Endothelial cell of umbilical vein (primary cell): ENCODE results near the gene GRK5. TPM values are rescaled to one million over a fixed set of nuclear protein-coding genes. Genes with fewer than 3 reads are reported as not detected.

Experiments used
- BruUV-seq: library from RNA; stranded (reverse); fragments of 400-500 nt; replicated peaks from 2 replicates; lab custom pipeline; 2021; lab: Mats Ljungman, UMichigan
- CTCF ChIA-PET: fragments of 300-600, 350-600 bp; sonication (Branson Sonifier 250); formaldehyde crosslinking; loops from one replicate; lab custom pipeline; 2021; ENCODE audit warnings: antibody characterized with exemption, inconsistent platforms; lab: Charles Lee
- POLR2A ChIA-PET: fragments of 300-600, 350-600 bp; sonication (Branson Sonifier 250); formaldehyde crosslinking; loops from one replicate; lab custom pipeline; 2021; ENCODE audit warnings: antibody characterized with exemption, inconsistent platforms; lab: Charles Lee
- DNase-seq: peaks from one replicate; pipeline ENCODE4 v3.0.0-alpha.2; 2011; ENCODE audit warnings: low read depth, low spot score
- FAIRE-seq: peaks from 2 replicates; lab custom pipeline; 2011; peaks lifted over from hg19 to GRCh38; lab: Jason Lieb, UNC
- H2AFZ ChIP-seq: 2 replicates; pipeline ENCODE4 v1.6.0; 2012; ENCODE audit warnings: low read depth, low read length, control low read depth, inconsistent platforms
- H3K27ac ChIP-seq: 2 replicates; pipeline ENCODE4 v1.5.1; 2011; ENCODE audit warnings: low read depth, mild to moderate bottlenecking, control low read depth, low read length, moderate library complexity; ENCODE audit not compliant: insufficient read depth
- H3K27me3 ChIP-seq, 2 experiments: 2 replicates each; pipeline versions ENCODE4 v1.6.0 to v1.6.1; 2011; ENCODE audit warnings: low read length in 2 of 2, mixed read lengths in 1 of 2; ENCODE audit not compliant: control insufficient read depth in 2 of 2, insufficient read depth in 2 of 2
- H3K36me3 ChIP-seq, 2 experiments: 2 replicates in 1 of 2; 3 replicates in 1 of 2; pipeline ENCODE4 v1.5.1; 2011; ENCODE audit warnings: low read length in 2 of 2, mild to moderate bottlenecking in 1 of 2, moderate library complexity in 1 of 2; ENCODE audit not compliant: control insufficient read depth in 2 of 2, insufficient read depth in 2 of 2; ENCODE audit errors: extremely low read depth in 1 of 2
- H3K4me1 ChIP-seq: 3 replicates; pipeline ENCODE4 v1.5.1; 2011; ENCODE audit warnings: mild to moderate bottlenecking, low read length; ENCODE audit not compliant: control insufficient read depth, insufficient read depth; ENCODE audit errors: extremely low read depth
- H3K4me2 ChIP-seq: 2 replicates; pipeline ENCODE4 v1.6.1; 2011; ENCODE audit warnings: low read length, control low read depth, mixed read lengths; ENCODE audit not compliant: insufficient read depth
- H3K4me3 ChIP-seq, 3 experiments: fragments of 200-600 bp in 1 of 3; sonication (generic), shearing (Covaris generic) in 1 of 3; replicated peaks in 1 of 3; 2 replicates each; pipeline ENCODE4 v1.5.1; 2011 to 2016; ENCODE audit warnings: control low read depth in 3 of 3, low read length in 3 of 3, mild to moderate bottlenecking in 2 of 3, inconsistent platforms in 1 of 3, low read depth in 1 of 3, moderate library complexity in 1 of 3; ENCODE audit not compliant: insufficient read depth in 1 of 3
- H3K79me2 ChIP-seq: 2 replicates; pipeline ENCODE4 v1.6.0; 2012; ENCODE audit warnings: low read length, inconsistent platforms; ENCODE audit not compliant: control insufficient read depth, insufficient read depth
- H3K9ac ChIP-seq: replicated peaks from 2 replicates; pipeline ENCODE3; 2011; ENCODE audit warnings: low read length, control low read depth; ENCODE audit not compliant: insufficient read depth; ENCODE audit errors: extremely low read depth
- H3K9me1 ChIP-seq: replicated peaks from 3 replicates; pipeline ENCODE4 v1.6.0; 2011; ENCODE audit warnings: mild to moderate bottlenecking, low read length; ENCODE audit not compliant: control insufficient read depth, insufficient read depth; ENCODE audit errors: extremely low read depth
- H3K9me3 ChIP-seq: replicated peaks from 2 replicates; pipeline ENCODE4 v1.5.1; 2012; ENCODE audit warnings: low read length, inconsistent platforms; ENCODE audit not compliant: control insufficient read depth, insufficient read depth
- H4K20me1 ChIP-seq: replicated peaks from 2 replicates; pipeline ENCODE3; 2011; ENCODE audit warnings: mild to moderate bottlenecking, low read length; ENCODE audit not compliant: control insufficient read depth, insufficient read depth; ENCODE audit errors: extremely low read depth
- CTCF ChIP-seq, 2 donors: IDR thresholded peaks; 1 replicate in 1 of 2; 2 replicates in 1 of 2; pipeline ENCODE4 v1.5.1; 2011; ENCODE audit warnings: low read length in 2 of 2, mild to moderate bottlenecking in 2 of 2, moderate library complexity in 2 of 2, control low read depth in 1 of 2, inconsistent platforms in 1 of 2, low read depth in 1 of 2; ENCODE audit not compliant: insufficient read depth in 1 of 2; ENCODE audit errors: extremely low read depth in 1 of 2
- EZH2 ChIP-seq: IDR thresholded peaks from 2 replicates; pipeline ENCODE4 v1.6.1; 2012; ENCODE audit warnings: borderline replicate concordance, low read depth, mild to moderate bottlenecking, moderate library complexity, low read length, inconsistent platforms; ENCODE audit not compliant: severe bottlenecking
- FOS ChIP-seq: IDR thresholded peaks from 2 replicates; pipeline ENCODE4 v1.6.1; 2011; ENCODE audit warnings: mild to moderate bottlenecking, low read length, moderate library complexity, borderline replicate concordance; ENCODE audit not compliant: insufficient read depth
- GATA2 ChIP-seq: IDR thresholded peaks from 2 replicates; pipeline ENCODE4 v1.7.0; 2011; ENCODE audit warnings: low read depth, mild to moderate bottlenecking, moderate library complexity, mixed read lengths, low read length; ENCODE audit not compliant: insufficient read length, insufficient read depth
- JUN ChIP-seq: IDR thresholded peaks from 2 replicates; pipeline ENCODE4 v1.6.1; 2011; ENCODE audit warnings: borderline replicate concordance, low read depth; ENCODE audit not compliant: insufficient read length, insufficient read depth
- MAX ChIP-seq: IDR thresholded peaks from 2 replicates; pipeline ENCODE4 v1.6.1; 2011; ENCODE audit not compliant: insufficient read depth, insufficient read length
- MYC ChIP-seq: IDR thresholded peaks from one replicate; pipeline ENCODE4 v1.6.1; 2011; ENCODE audit warnings: mild to moderate bottlenecking, low read depth, low read length
- POLR2A ChIP-seq: IDR thresholded peaks from 2 replicates; pipeline ENCODE4 v1.6.1; 2012; ENCODE audit warnings: low read depth, mild to moderate bottlenecking, control low read depth, low read length
- POLR2AphosphoS5 ChIP-seq: IDR thresholded peaks from 2 replicates; pipeline ENCODE4 v1.6.1; 2012; ENCODE audit warnings: low read depth, mild to moderate bottlenecking, control low read depth, low read length, moderate library complexity; ENCODE audit not compliant: insufficient read depth
- dilution Hi-C: fragments of 300-500 bp; cut with MboI; formaldehyde crosslinking; loops from one replicate; pipeline ENCODE4 v1.15.0; 2019; ENCODE audit warnings: low sequenced_read_pairs; ENCODE audit not compliant: extremely low pct_ligation_motif_present
- intact Hi-C: fragments of 100-400 bp; cut with micrococcal nuclease; formaldehyde crosslinking; loops from one replicate; pipeline ENCODE4 v1.10.0; 2022
- polyA plus RNA-seq, 4 experiments: library from polyadenylated mRNA; depleted of rRNA in 3 of 4; stranded (reverse) in 3 of 4; unstranded in 1 of 4; fragments of >200 nt; gene quantifications; 2 replicates each; pipeline versions ENCODE4 v1.2.1 to v1.2.3, GENCODE V29; 2011 to 2012; ENCODE audit warnings: missing spikeins in 1 of 4
- total RNA-seq: library from RNA; stranded (reverse); gene quantifications from 2 replicates; pipeline ENCODE4 v1.2.3, GENCODE V29; 2021

Gene GRK5
- total and polyA plus RNA-seq, 2 donors (not counting 3 experiments of a cell fraction or from before 2014, with no cell fraction given), result 13.1 to 29.5 TPM

- Histone ChIP-seq H3K9me1 (no peaks in the 10 kb centered on the region), H3K9me3 (no peaks in the 10 kb centered on the region), H3K4me3 (no peak overlapping the region), H3K79me2 (peaks cover 39% of the 10 kb centered on the region), H2AFZ (no peak overlapping the region), H3K9ac (no peak overlapping the region), H3K36me3 (peaks cover 16 to 35% of the 10 kb centered on the region in 2 experiments), H3K27me3 (no peaks in the 10 kb centered on the region), H4K20me1 (no peaks in the 10 kb centered on the region), H3K4me2 (no peak overlapping the region), H3K4me1 (peaks cover 11% of the 10 kb centered on the region), H3K27ac (no peak overlapping the region)
- CTCF ChIA-PET, result interaction anchor here (0.7 kb wide), 1 partner anchor 26 kb away, joined by 4 read pairs; no protein-coding TSS in a partner anchor
- FAIRE-seq, result no peak
- POLR2A ChIA-PET, result no interaction called here
- BruUV-seq, result no TSS peak
- intact Hi-C loops (no loop called here), dilution Hi-C loops (no loop called here)
- DNase-seq, result no peak
- TF ChIP-seq FOS (no peak), MYC (no peak), POLR2AphosphoS5 (no peak), JUN (no peak), EZH2 (no peak), POLR2A (no peak), MAX (no peak), CTCF (IDR thresholded peaks at IDR 0.05; ENCODE audit: extremely low read depth in 1 of 2, insufficient read depth in 1 of 2, low read depth in 1 of 2, low read length in 2 of 2) (no peak), GATA2 (no peak)
These were observed 33.3 kb upstream of the GRK5 start for GRCh38 chr10:119174109-119174508.
